Measurements from ENCODE around the gene PRODH2.
"Not testable (repeated sequence)": the region's sequence is repeated elsewhere in the genome, so short reads cannot be mapped to it uniquely, and the experiment has no call there.

The PRODH2 gene

DNA sequence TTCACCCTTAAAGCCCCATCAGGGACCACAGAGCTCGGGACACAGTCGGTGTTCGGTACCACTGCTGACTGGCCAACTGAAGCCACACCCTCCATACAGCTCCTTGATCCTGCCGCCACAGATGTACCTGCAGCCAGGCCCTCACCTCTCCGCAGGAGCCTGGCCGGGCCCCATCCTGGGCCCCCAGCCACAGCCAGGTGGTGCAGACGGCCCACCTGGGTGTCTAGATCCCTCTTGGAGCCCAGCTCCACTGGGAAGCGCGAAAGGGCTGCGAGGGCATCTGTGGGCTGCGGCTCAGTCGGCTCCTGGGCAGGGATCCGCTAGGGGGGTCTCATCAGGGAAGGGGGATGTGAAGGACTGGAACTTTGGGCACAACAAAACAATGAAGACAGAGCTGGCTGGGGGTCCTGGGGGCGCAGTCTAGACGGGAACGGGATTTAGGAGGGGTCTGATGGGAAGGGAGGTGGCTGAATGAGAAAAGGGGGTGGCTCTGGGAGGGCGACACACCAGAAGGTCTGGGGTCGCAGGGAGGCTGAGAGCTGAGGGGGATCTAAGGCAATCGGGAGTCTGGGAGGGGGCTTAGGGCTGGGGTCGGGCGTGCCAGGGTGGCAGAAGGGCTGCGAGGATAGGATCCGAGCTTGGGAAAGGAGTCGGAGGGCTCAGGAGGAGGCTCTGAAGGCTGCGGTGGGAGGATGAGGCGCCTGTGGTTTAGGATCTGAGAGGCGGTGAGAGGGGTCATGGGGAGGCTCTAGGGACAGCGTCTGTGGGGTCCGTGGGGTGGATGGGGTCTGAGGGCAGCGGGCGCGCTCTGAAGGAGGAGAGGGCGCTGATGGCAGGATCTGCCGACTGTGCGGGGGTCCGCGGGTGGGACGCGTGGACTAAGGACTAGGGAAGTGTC is 15.8 kb downstream of the PRODH2 start:
- DNase-seq: no peak

DNA sequence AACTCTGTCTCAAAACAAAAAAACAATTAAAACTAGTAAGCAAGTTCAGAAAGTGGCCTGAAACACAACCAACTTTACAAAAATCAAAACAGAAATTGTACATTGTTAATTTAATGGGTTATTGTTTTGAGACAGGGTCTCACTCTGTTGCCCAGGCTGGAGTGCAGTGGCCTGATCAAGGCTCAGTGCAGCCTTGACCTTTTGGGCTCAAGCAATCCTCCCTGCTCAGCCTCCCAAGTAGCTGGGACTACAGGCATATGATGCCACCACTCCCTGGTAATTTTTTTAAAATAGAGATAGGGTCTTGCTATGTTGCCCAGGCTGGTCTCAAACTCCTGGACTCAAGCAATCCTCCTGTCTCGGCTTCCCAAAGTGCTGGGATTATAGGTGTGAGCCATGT is 17.1 kb downstream of the PRODH2 start:
- not testable (repeated sequence) for DNase-seq

DNA sequence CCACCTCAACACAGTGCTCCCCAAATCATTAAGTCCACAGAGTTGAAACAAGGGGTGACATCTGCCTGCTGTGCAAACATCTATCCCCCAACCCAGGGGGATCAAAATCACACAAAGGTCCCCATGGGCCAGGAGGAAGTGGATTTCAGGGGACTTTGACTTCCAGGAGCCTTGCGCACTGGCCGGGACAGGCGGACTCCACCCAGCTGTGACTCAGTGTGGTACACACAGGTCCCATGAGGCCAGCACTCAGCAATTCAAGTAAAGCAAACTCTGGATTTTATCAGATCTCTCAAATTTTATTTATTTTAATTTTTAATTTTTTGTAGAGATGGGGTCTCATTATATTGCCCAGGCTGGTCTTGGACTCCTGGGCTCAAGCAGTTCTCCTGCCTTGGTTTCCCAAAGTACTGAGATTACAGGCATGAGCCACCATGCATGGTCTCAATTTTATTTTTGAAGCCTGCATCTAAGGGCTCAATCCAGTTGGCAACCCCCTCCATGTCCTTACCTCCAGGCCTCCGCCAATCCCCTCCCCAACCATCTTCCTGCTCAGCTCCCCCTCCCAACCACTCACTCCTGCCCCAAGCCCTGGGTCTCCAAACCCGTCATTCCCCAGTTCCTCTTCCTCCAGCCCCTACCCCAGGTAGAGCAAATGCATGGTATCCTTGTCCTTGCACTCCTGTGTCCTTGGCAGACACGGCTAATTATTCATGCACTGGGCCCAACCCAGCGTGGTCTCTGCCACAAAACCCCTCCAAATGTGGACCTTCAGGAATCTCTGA is 19.1 kb downstream of the PRODH2 start:
- DNase-seq: no peak

DNA sequence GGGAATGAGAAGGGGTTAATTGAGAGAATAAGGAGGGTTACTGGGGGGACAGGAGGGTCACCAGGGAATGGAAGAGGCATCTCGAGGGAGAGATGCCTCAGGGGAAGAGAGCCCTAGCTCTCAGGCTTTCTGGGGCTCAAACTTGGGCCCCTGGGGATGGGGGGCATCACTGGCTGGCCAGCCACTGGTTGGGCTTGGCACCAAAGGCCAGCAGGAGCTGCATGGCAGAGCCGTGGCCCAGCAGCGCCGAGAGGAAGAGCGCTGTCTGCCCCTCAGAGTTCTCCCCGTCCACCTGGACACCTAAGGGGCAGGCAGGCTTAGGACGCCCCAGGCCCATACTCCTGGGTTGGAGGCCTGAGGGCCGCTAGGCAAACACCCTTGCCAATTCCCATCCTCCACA is 19.8 kb downstream of the PRODH2 start:
- DNase-seq: no peak

DNA sequence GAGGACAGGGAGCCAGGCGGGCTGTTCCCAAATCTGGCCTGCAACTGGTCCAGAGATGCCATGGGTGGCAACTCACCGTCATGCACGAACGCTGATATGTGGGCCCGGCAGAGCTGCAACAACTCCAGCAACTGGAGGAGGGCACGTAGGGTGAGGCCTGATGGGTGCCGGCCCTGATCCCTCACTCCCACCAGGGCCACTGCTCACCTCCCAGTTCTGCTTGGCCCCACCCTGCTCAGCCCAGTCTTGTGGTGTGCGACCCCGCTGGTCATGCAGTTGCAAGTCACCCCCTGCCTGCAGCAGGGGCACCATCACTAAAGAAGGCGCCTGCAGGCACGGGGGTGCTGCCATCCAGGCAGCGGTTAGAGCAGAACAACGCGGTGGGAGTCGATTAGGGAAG is 20.3 kb downstream of the PRODH2 start:
- no peak for DNase-seq

DNA sequence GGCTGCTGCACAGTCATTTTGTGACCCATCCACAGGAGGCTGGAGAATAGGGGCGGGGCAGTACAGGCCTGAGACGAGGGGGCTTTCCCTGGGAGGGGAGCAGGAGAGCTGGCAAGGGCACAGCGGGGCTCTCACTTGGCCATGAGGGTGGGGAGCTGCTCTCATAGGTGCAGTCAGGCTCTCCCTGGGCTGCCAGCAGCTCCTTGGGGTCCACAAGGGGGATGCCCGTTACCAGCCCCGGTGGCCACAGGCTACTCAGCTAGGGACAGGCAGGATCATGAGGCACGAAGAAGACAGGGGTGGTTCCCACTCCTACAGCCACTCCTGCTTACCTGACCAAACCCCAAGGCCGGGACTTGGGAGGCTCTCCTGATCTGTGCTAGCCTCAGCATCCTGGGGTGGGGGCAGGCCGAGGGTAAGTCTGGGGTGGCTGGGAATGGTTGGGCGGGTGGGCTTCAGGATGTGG is 20.8 kb downstream of the PRODH2 start:
- no peak for DNase-seq

DNA sequence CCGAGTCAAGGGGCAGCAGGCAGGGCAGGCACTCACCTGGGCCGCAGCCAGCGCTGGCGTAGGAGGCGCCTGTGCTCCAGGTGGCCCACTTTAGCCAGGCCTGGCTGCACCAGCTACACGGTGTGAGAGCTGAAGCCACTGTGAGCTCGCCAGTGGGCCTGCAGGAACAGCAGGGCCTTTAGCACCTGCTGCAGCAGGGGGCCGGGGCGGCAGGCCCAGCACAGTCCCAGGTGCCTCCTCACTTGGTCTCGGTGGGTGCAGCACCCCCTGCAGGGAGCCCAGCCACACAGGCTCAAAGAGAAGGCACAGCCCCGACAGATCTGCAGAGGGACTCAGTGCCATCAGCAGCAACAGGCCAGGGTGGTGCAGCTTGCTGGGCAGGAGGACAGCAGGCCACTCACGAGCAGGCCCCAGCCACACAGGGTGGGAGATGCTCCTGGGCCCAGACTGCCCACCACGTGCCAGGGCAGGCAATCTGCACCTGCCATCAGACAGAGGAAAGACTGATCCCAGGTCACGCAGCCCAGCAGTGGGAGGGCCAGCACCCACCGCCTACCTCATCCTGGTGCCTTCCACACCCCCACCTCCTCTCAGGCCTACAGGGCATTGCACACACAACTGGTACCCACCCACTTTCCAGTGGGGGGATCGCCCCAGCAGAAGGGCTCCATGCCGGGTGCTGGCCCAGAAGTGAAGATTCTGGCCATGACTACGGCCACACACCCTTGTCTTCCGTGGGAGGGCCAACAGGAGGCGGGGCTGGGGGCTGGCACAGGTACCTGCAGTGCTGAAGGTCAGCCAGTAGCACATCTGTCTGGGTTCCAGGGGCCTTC is 21.4 kb downstream of the PRODH2 start:
- no peak for DNase-seq

DNA sequence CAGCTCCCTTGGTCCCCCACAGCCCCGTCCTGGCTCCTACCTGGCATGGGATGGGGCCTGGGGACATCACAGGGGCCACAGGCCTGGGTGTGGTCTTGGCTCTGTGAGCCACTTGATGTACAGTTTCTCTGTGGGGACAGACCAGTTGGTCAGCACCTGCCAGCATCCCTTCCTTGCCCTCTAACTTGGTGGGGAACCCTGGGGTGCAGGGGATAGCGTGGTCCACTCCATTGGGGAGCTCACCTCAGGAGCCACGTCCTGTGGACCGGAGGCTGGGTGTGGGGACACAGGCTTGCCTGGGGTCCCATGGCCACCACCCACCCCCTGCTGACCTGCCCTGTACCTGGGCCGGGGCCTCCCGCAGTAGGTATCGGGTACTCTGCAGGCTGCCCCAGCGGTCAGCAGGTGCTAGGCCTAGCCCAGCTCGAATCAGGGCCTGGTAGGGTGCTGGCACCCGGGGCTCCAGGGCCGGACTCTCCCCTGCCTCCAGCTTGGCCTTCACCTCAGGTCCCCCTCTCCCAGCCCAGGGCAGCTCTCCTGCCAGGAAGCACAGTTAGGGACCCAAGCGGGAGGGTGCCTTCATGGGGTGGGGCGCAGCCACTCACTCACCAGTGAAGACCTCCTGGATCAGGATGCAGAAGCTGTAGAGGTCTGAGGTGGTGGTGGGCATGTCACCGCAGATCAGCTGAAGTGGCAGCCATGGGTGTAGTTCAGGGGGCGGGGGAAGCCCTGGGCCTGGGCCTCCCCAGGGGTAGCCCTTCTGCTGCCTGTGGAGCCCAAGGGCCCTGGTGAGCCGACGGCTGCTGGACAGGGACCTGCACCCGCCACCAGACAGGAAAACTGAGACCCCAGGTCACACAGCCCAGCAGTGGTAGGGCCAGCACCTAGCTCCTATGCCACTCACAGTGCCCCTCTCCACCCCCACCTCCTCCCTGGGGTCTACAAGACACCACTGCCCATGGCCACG is 22.4 kb downstream of the PRODH2 start:
- no peak for DNase-seq

DNA sequence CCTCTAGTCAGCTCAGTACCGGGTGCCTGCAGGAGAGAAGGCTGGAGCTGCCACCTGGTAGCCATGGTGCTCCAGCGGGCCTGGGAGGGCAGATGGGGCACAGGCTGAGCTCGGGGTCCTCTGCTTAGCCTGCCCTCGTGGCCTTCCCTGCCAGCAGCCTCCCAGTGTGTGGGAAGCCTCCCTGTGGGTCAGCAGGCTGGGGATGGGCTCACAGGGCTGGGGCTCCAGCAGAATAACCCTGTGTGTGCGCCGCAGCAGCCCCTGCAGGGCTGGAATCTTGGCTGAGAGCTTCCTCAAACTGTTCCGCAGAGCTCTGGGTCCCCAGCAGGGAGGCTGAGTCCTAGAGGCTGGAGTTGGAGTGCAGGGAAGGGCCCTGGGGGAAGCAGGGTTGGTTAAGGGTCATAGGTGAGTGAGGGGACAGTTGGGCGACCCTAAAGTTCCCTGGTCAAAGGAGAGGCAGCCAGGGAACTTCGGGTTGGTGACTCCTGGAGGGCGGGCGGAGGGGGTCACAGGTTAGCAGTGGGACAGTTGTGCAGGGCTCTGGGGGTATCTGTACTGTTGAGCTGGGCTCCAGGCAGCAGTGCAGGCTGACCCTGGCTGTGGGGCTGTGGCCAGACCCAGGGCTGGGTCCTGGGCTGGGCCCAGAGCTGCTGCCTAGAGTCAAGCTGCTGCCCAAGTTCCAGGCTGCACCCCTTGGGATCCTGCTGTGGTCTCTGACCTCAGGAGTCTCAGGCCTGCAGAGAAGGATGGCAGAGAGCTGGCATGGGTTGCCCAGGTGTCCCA is 23.3 kb downstream of the PRODH2 start:
- DNase-seq: no peak

DNA sequence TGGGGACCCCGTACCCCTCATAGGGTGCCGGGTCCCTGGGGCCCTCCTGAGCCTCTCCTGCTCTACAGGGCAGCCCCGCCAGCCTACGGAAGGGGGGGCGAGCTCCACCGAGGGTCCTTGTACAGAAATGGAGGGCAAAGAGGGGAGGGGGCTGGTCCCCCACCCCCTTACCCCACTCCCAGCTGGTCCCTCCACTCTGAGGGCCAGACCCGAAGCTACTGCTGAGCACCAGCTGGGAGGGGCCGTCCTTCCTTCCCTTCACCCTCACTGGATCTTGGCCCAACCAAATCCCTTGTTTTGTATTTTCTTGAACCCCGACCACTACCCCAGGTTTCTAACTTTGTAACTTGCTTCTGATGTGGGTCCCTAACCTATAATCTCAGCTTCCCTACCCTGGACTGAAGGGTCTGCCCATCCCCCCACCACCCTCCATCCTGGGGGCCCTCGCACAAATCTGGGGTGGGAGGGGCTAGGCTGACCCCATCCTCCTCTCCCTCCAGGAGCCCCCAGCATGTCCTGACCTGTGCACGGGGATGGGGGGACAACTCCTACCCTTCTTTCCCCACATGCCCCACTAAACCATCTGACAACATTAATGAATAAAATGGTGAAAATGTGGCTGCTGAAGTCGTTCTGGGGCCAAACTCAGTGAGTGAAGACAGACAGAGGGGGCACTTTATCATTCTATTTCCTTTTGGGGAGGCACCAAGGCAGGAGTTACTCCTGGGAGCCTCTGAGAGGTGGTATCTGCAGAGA is 24.3 kb downstream of the PRODH2 start:
- no peak for DNase-seq

DNA sequence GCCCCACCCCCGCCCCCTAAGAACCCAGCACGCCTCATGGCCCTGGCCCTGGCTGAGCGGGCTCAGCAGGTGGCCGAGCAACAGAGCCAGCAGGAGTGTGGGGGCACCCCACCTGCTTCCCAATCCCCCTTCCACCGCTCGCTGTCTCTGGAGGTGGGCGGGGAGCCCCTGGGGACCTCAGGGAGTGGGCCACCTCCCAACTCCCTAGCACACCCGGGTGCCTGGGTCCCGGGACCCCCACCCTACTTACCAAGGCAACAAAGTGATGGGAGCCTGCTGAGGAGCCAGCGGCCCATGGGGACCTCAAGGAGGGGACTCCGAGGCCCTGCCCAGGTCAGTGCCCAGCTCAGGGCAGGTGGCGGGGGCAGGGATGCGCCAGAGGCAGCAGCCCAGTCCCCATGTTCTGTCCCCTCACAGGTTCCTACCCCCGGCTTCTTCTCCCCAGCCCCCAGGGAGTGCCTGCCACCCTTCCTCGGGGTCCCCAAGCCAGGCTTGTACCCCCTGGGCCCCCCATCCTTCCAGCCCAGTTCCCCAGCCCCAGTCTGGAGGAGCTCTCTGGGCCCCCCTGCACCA is 25.3 kb downstream of the PRODH2 start:
- no peak for DNase-seq

DNA sequence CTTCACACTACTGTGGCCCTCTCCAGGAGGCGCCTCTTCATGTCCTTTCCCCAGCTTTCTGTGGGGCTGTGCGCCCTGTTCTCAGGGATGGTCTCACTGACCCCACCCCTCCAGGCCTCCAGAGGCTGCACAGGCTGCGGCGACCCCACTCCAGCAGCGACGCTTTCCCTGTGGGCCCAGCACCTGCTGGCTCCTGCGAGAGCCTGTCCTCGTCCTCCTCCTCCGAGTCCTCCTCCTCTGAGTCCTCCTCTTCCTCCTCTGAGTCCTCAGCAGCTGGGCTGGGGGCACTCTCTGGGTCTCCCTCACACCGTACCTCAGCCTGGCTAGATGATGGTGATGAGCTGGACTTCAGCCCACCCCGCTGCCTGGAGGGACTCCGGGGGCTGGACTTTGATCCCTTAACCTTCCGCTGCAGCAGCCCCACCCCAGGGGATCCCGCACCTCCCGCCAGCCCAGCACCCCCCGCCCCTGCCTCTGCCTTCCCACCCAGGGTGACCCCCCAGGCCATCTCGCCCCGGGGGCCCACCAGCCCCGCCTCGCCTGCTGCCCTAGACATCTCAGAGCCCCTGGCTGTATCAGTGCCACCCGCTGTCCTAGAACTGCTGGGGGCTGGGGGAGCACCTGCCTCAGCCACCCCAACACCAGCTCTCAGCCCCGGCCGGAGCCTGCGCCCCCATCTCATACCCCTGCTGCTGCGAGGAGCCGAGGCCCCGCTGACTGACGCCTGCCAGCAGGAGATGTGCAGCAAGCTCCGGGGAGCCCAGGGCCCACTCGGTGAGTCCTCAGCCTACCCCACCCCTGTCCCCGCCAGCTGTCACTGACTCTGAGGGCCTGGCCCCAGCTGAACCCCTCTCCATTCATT is 26.1 kb downstream of the PRODH2 start:
- no peak for DNase-seq

DNA sequence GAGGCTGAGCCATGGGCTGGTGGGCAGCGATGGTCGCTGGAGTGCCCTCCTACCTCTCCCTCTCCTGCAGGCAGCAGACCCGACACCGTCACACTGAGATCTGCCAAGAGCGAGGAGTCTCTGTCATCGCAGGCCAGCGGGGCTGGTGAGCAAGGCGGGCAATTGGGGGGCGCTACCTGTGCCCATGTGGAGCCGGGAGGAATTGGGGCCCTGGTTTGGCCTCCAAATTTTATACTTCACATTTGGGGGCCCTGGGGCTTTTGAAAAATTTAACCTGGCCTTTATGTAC is 27.4 kb downstream of the PRODH2 start:
- DNase-seq: no peak

DNA sequence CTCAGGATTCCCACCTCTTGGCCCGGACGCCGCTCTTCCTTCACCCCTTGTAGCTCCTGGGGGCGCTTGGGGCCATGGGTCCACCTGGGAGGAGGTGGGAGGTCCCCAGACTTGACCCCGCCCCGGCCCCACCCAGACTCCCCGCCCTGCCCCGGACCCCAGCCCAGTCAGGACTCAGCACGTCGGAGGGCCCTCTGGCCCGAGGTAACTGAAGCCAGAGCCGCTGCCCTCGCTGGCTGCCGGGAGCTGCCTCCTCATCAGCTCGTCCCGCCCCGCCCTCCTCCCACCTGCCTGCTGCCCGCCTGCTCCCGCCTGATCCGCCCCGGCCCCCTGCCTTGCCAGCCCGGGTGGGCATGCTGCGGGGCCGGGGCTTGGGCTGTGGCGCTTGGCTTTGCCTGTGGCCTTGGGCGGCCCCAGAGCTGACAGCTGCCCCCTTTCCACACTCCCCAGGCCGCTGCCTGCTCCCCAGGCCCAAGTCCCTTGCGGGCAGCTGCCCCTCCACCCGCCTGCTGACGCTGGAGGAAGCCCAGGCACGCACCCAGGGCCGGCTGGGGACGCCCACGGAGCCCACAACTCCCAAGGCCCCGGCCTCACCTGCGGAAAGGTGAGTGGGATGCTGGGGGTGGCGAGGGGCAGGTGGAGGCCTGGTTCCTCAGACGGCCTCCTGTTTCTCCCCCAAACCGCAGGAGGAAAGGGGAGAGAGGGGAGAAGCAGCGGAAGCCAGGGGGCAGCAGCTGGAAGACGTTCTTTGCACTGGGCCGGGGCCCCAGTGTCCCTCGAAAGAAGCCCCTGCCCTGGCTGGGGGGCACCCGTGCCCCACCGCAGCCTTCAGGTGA is 27.9 kb downstream of the PRODH2 start:
- DNase-seq: no peak

DNA sequence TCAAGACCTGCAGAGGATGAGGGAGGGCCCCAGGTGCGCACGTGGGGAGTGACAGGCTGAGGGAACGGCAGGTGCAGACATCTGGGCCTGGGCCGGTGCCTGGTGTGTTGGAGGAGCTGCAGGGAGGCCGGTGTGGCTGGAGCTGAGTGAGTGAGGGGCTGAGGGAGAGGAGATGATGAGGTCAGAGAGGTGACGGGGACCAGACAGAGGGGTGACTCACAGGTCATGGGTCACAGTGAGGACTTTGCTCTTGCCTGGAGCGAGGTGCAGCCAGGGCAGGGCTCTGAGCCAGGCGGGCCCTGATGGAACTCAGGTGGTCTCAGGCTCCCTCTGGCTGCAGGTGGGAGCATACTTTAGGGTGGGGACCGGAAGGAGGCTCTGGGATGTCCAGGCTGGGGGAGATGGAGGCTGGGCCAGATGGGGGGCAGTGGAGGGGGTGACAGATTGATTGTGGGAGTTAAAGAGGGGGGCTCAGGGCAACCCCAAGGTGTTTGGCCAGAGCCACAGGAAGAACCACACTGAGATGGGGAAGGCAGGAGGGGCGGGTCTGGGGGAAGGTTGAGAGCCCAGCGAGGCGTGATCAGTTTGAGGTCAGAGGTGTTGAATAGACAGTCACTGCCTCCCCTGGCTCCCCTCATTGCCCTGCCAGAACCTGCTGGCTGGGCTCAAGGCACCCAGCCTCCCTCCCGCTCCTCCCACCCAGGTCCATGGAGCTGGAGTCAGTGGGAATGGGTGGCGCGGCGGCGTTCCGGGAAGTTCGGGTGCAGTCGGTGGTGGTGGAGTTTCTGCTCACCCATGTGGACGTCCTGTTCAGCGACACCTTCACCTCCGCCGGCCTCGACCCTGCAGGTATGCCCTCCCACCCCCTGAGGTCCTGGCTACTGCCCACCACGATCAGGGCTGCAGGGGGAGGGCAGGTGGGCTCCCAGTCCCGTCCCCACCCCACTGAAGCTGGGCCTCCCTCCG is 28.9 kb downstream of the PRODH2 start:
- no peak for DNase-seq

DNA sequence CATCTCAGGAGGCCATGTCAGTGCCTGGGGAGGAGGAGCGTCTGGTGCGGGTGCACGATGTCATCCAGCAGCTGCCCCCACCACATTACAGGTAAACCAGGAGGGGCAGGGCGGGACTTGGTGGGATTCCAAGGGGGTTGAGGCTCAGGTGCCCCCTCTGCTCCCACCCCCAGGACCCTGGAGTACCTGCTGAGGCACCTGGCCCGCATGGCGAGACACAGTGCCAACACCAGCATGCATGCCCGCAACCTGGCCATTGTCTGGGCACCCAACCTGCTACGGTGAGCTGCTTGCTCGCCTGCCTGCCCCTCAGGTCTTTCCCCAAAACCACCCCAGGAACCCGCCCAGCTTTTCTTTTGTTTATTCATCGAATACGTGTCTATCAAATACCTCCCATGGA is 30.1 kb downstream of the PRODH2 start:
- no peak for DNase-seq

DNA sequence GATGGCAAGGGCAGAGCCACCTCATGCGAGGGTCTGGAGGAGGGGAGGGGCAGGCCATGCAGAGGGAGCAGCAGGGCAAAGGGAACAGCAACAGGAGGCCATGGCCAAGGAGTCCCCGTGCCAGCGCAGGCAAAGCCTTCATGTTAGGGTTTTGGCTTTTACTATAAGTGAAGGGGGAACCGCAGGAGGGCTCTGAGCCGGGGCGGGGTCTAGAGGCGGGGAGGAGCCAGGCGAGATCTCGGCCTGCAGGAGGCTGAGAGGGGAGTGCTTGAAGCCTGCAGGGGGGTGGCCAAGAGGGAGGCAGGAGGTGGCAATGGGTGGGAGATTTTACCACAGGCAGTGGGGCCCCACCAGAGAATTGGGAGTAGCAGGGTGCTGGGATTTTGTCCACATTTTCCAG is 31.0 kb downstream of the PRODH2 start:
- DNase-seq: no peak

All from activated gamma-delta T cell treated with Interleukin-2 at 50 U/mL for 16 hours (primary cell).